Suprapubic skin (tissue), 4 donors: Measurements from ENCODE around the gene NMB.

Experiments
- EP300 ChIP-seq: sonication (generic); formaldehyde crosslinking; IDR thresholded peaks from one replicate; pipeline ENCODE4 v1.6.1; 2017; ENCODE audit warnings: antibody characterized with exemption
- POLR2A ChIP-seq, 2 donors: fragments of 450-650 bp; IDR thresholded peaks; one replicate each; pipeline ENCODE4 v1.6.1; 2017; ENCODE audit warnings: antibody characterized with exemption in 2 of 2, mild to moderate bottlenecking in 2 of 2, moderate library complexity in 2 of 2
- POLR2AphosphoS5 ChIP-seq, 3 donors: sonication (generic); formaldehyde crosslinking; IDR thresholded peaks; one replicate each; pipeline ENCODE4 v1.6.1; 2017; ENCODE audit warnings: antibody characterized with exemption in 3 of 3
- TF ChIP-seq, protein P1 (sequence below), 2 donors: fragments of 200-600 bp in 1 of 2; fragments of 450-650 bp in 1 of 2; sonication (generic) in 1 of 2; IDR thresholded peaks; one replicate each; pipeline ENCODE4 v1.5.1; 2016 to 2019; ENCODE audit warnings: antibody characterized with exemption in 2 of 2, mild to moderate bottlenecking in 1 of 2, moderate library complexity in 1 of 2

DNA sequence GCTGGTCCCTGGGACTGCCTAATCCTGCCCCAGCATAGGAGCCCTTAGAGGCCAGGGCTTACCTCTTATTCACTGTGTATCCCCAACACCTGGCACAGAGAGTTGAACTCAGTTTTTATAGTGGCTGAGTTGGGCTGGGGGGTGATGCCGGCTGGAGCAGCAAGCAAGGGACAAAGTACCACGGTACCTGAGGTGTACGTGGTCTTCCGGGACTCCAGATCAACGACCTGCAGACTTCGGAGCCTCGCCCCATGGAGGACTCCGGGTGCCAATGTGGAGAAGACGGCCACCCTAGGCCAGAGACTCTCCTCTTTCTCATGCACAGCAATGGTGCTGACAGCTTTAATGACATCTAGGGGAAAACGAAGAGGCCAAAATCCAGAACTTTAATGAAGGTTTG lies 12.0 kb downstream of the NMB start:
- TF ChIP-seq, protein P1, sequence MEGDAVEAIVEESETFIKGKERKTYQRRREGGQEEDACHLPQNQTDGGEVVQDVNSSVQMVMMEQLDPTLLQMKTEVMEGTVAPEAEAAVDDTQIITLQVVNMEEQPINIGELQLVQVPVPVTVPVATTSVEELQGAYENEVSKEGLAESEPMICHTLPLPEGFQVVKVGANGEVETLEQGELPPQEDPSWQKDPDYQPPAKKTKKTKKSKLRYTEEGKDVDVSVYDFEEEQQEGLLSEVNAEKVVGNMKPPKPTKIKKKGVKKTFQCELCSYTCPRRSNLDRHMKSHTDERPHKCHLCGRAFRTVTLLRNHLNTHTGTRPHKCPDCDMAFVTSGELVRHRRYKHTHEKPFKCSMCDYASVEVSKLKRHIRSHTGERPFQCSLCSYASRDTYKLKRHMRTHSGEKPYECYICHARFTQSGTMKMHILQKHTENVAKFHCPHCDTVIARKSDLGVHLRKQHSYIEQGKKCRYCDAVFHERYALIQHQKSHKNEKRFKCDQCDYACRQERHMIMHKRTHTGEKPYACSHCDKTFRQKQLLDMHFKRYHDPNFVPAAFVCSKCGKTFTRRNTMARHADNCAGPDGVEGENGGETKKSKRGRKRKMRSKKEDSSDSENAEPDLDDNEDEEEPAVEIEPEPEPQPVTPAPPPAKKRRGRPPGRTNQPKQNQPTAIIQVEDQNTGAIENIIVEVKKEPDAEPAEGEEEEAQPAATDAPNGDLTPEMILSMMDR (IDR thresholded peaks at IDR 0.05): no peak
- TF ChIP-seq POLR2A (IDR thresholded peaks at IDR 0.05) (no peak), EP300 (no peak), POLR2AphosphoS5 (IDR thresholded peaks at IDR 0.05) (no peak)
